CD14-positive monocyte (primary cell): Measurements from ENCODE around the gene CROCC2. TPM values are rescaled to one million over a fixed set of nuclear protein-coding genes. Genes with fewer than 3 reads are reported as not detected.
A peak's percentile ranks its signal among the peaks of the same experiment; 100 is the strongest.

ENCODE experiments used
- DNase-seq, 3 donors: peaks; one replicate each; pipeline ENCODE4 v3.0.0-alpha.2; 2011 to 2022
- H2AFZ ChIP-seq: 2 replicates; pipeline ENCODE4 v1.6.0; 2012; ENCODE audit warnings: mild to moderate bottlenecking, low read depth, low read length, inconsistent platforms; ENCODE audit not compliant: insufficient read depth, poor library complexity, severe bottlenecking
- H3K27ac ChIP-seq, 2 donors: 1 replicate in 1 of 2; 2 replicates in 1 of 2; pipeline ENCODE4 v1.5.1; 2012 to 2013; ENCODE audit warnings: low read length in 2 of 2, control low read depth in 1 of 2, inconsistent platforms in 1 of 2, low read depth in 1 of 2, mild to moderate bottlenecking in 1 of 2
- H3K27me3 ChIP-seq, 2 donors: one replicate each; pipeline versions ENCODE4 v1.6.0 to v1.6.1; 2011 to 2013; ENCODE audit warnings: low read length in 2 of 2; ENCODE audit not compliant: control insufficient read depth in 2 of 2, insufficient read depth in 2 of 2
- H3K36me3 ChIP-seq, 2 donors: replicated peaks in 1 of 2; 1 replicate in 1 of 2; 2 replicates in 1 of 2; pipeline versions ENCODE4 v1.5.1 to v1.6.1; 2012 to 2013; ENCODE audit warnings: low read length in 2 of 2, control low read depth in 1 of 2, inconsistent platforms in 1 of 2, mild to moderate bottlenecking in 1 of 2; ENCODE audit not compliant: insufficient read depth in 2 of 2, control insufficient read depth in 1 of 2
- H3K4me1 ChIP-seq, 2 donors: 1 replicate in 1 of 2; 2 replicates in 1 of 2; pipeline versions ENCODE4 v1.5.1 to v1.6.1; 2012 to 2013; ENCODE audit warnings: low read length in 2 of 2, control low read depth in 1 of 2, inconsistent platforms in 1 of 2, mild to moderate bottlenecking in 1 of 2, moderate library complexity in 1 of 2; ENCODE audit not compliant: insufficient read depth in 2 of 2, control insufficient read depth in 1 of 2
- H3K4me2 ChIP-seq: replicated peaks from 2 replicates; pipeline ENCODE3; 2012; ENCODE audit warnings: low read length, moderate library complexity, mild to moderate bottlenecking; ENCODE audit not compliant: poor library complexity, severe bottlenecking; ENCODE audit errors: extremely low read depth
- H3K4me3 ChIP-seq, 3 experiments: fragments of 200-600 bp in 1 of 3; sonication (generic) in 1 of 3; replicated peaks in 1 of 3; 1 replicate in 2 of 3; 2 replicates in 1 of 3; pipeline ENCODE4 v1.5.1; 2011 to 2013; ENCODE audit warnings: low read length in 3 of 3, mild to moderate bottlenecking in 3 of 3, control low read depth in 2 of 3, low read depth in 2 of 3, inconsistent platforms in 1 of 3, moderate library complexity in 1 of 3
- H3K79me2 ChIP-seq: 2 replicates; pipeline ENCODE4 v1.6.0; 2012; ENCODE audit warnings: mild to moderate bottlenecking, control low read depth, inconsistent platforms, low read length, moderate library complexity; ENCODE audit not compliant: insufficient read depth
- H3K9ac ChIP-seq: 2 replicates; pipeline ENCODE4 v1.6.0; 2017; ENCODE audit warnings: low read length, mild to moderate bottlenecking; ENCODE audit not compliant: insufficient read depth, poor library complexity, severe bottlenecking
- H3K9me3 ChIP-seq, 2 donors: replicated peaks in 1 of 2; 1 replicate in 1 of 2; 2 replicates in 1 of 2; pipeline versions ENCODE4 v1.5.1 to v1.6.1; 2012 to 2013; ENCODE audit warnings: low read length in 2 of 2, control low read depth in 1 of 2; ENCODE audit not compliant: control insufficient read depth in 1 of 2, insufficient read depth in 1 of 2
- H4K20me1 ChIP-seq: 2 replicates; pipeline ENCODE4 v1.6.0; 2012; ENCODE audit warnings: mild to moderate bottlenecking, low read length, control low read depth, moderate library complexity; ENCODE audit not compliant: insufficient read depth
- H3K27ac Mint-ChIP-seq, 7 donors: one replicate each; pipeline ENCODE4 v1.8.0; 2020; ENCODE audit warnings: mild to moderate bottlenecking in 7 of 7, mixed read lengths in 7 of 7, moderate library complexity in 6 of 7, inconsistent platforms in 2 of 7
- H3K27me3 Mint-ChIP-seq, 3 donors: one replicate each; pipeline ENCODE4 v1.8.0; 2021 to 2022; ENCODE audit warnings: low read depth in 3 of 3, mild to moderate bottlenecking in 3 of 3, mixed read lengths in 3 of 3, moderate library complexity in 3 of 3, inconsistent platforms in 1 of 3
- H3K36me3 Mint-ChIP-seq, 2 donors: one replicate each; pipeline ENCODE4 v1.8.0; 2020; ENCODE audit warnings: mixed read lengths in 2 of 2, inconsistent platforms in 1 of 2, mild to moderate bottlenecking in 1 of 2
- H3K4me1 Mint-ChIP-seq: one replicate; pipeline ENCODE4 v1.8.0; 2020; ENCODE audit warnings: mild to moderate bottlenecking, mixed read lengths
- H3K4me3 Mint-ChIP-seq, 2 donors: one replicate each; pipeline ENCODE4 v1.8.0; 2020; ENCODE audit warnings: mild to moderate bottlenecking in 2 of 2, mixed read lengths in 2 of 2, moderate library complexity in 1 of 2
- H3K9me3 Mint-ChIP-seq, 7 donors: one replicate each; pipeline ENCODE4 v1.8.0; 2020 to 2022; ENCODE audit warnings: mixed read lengths in 7 of 7, mild to moderate bottlenecking in 6 of 7, moderate library complexity in 6 of 7, inconsistent platforms in 2 of 7
- WGBS: methylation state at CpG from one replicate; pipeline ENCODE4 v1.1.5; 2013; ENCODE audit warnings: missing lambda C conversion rate; ENCODE audit not compliant: insufficient coverage; 5-methylcytosine and 5-hydroxymethylcytosine counted together
- intact Hi-C, 2 donors: fragments of 100-400 bp; cut with micrococcal nuclease; formaldehyde crosslinking; loops; one replicate each; pipeline versions ENCODE4 v1.15.0 to v1.15.1; 2023
- polyA plus RNA-seq, 3 donors: library from polyadenylated mRNA; depleted of rRNA in 1 of 3; unstranded in 2 of 3; stranded (reverse) in 1 of 3; fragments of 300-500 nt in 2 of 3; fragments of >200 nt in 1 of 3; fragmentation: Illumina TruSeq in 2 of 3; gene quantifications; 1 replicate in 2 of 3; 2 replicates in 1 of 3; pipeline ENCODE4 v1.2.3, GENCODE V29; 2012 to 2021
- TF ChIP-seq, protein P1 (sequence below): fragments of 200-600 bp; IDR thresholded peaks from one replicate; pipeline ENCODE4 v1.8.0; 2022; ENCODE audit warnings: antibody characterized with exemption, mild to moderate bottlenecking

CROCC2 gene
- polyA plus RNA-seq, 3 donors: 0.15 TPM; not detected in 2

DNA sequence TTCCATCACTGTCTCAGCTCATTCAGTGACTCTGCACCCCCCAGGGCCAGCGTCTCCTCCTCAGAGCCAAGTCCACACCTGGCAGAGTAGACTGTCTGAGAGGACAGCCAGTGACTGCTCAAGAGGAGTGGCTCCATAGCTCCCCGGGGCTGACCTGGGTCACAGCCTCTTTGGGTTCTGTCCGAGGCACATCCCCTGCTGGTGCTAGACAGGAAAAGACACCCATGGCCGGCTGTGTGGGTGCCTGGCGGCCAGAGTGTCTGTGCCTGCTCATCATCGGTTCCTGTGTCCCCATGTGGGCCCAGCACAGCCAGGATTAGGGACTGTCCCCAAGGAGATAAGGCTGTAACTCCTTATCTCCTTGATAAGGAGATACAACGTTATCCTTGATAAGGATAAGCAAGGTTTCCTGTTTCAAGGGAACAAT lies 3.5 kb upstream of the CROCC2 start:
- 83% methylated on average over 6 of the region's 7 CpGs for WGBS
- H3K27ac ChIP-seq: no peak overlapping the region

DNA sequence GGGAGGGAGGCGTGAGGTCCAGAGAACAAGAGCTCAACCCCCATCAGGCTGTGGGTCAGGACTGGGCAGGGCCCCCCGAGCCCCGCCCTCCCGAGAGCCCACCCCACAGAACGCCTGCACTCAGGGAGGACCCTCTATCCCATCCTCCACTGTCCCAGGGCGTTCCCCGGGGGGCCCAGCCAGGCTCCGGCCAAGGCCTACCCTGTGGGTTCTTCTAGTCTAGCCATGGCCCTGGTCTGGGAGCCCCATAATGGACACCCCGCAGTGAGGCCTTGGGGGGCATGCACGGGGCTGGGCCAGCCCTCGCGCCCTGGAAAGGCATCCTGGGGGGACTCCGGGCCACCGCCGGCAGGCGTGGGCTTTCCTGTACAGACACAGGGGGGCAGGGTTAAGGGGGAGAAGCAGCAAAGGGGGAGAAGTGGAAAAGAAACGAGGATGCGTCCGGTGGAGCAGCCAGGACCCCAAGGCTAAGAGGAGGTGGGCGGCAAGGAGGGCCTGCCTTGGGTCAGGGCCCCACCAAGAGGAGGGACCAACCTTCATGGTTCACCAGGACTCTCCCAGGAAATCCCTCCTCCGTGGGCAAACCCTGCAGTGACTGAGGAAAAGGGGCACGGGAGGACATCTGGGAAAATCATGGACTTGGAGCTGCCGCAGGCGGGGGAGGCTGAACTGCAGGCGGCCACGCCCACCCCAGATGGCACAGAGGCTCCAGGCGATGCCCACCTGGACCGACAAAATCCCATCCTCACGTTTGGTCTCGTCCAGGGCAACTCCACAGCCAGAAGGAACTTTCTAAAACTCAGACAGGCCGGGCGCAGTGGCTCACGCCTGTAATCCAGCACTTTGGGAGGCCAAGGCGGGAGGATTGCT lies 2.7 kb upstream of the CROCC2 start:
- 90% methylated on average over 27 of the region's 34 CpGs for WGBS
- no peak for DNase-seq
- no peak overlapping the region for H3K9ac ChIP-seq

More for the DNA sequence above, 3.5 kb upstream of the CROCC2 start:
- peaks cover 0 to 6% (median 0%) of the 10 kb centered on the region in 7 donors for H3K9me3 Mint-ChIP-seq
- Histone ChIP-seq H2AFZ (no peak overlapping the region), H3K36me3 (no peaks in the 10 kb centered on the region), H3K9me3 (no peaks in the 10 kb centered on the region), H3K9ac (no peak overlapping the region), H3K4me3 (no peak overlapping the region), H3K27me3 (no peaks in the 10 kb centered on the region), H4K20me1 (no peaks in the 10 kb centered on the region), H3K4me2 (no peak overlapping the region), H3K79me2 (no peaks in the 10 kb centered on the region), H3K4me1 (no peaks in the 10 kb centered on the region)
- H3K4me1 Mint-ChIP-seq: no peaks in the 10 kb centered on the region
- intact Hi-C loops: no loop called here
- no peak overlapping the region for H3K27ac Mint-ChIP-seq
- H3K27me3 Mint-ChIP-seq: peaks cover 4 to 11% (median 5%) of the 10 kb centered on the region in 3 donors
- no peak for DNase-seq
- no peak overlapping the region for H3K4me3 Mint-ChIP-seq
- TF ChIP-seq, protein P1, sequence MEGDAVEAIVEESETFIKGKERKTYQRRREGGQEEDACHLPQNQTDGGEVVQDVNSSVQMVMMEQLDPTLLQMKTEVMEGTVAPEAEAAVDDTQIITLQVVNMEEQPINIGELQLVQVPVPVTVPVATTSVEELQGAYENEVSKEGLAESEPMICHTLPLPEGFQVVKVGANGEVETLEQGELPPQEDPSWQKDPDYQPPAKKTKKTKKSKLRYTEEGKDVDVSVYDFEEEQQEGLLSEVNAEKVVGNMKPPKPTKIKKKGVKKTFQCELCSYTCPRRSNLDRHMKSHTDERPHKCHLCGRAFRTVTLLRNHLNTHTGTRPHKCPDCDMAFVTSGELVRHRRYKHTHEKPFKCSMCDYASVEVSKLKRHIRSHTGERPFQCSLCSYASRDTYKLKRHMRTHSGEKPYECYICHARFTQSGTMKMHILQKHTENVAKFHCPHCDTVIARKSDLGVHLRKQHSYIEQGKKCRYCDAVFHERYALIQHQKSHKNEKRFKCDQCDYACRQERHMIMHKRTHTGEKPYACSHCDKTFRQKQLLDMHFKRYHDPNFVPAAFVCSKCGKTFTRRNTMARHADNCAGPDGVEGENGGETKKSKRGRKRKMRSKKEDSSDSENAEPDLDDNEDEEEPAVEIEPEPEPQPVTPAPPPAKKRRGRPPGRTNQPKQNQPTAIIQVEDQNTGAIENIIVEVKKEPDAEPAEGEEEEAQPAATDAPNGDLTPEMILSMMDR: no peak
- no peaks in the 10 kb centered on the region for H3K36me3 Mint-ChIP-seq

More for the DNA sequence above, 2.7 kb upstream of the CROCC2 start:
- H3K4me1 Mint-ChIP-seq: no peaks in the 10 kb centered on the region
- TF ChIP-seq, protein P1: no peak
- H3K36me3 Mint-ChIP-seq: no peaks in the 10 kb centered on the region
- Histone ChIP-seq H3K36me3 (no peaks in the 10 kb centered on the region), H3K79me2 (no peaks in the 10 kb centered on the region), H3K27ac (no peak overlapping the region), H3K4me3 (no peak overlapping the region), H2AFZ (no peak overlapping the region), H3K27me3 (no peaks in the 10 kb centered on the region), H3K4me1 (no peaks in the 10 kb centered on the region), H3K4me2 (no peak overlapping the region), H4K20me1 (no peaks in the 10 kb centered on the region), H3K9me3 (no peaks in the 10 kb centered on the region)
- H3K4me3 Mint-ChIP-seq: no peak overlapping the region
- peaks cover 0 to 6% (median 0%) of the 10 kb centered on the region in 7 donors for H3K9me3 Mint-ChIP-seq
- intact Hi-C loops: no loop called here
- H3K27ac Mint-ChIP-seq: peak overlapping the region in 1 of 7 donors; percentile 61
- peaks cover 4 to 11% (median 5%) of the 10 kb centered on the region in 3 donors for H3K27me3 Mint-ChIP-seq
